ENCODE results near the gene GATAD2A.
A peak's percentile ranks its signal among the peaks of the same experiment; 100 is the strongest.

GATAD2A gene

GRCh38 chr19:19507354-19507753, 101.9 kb downstream of the GATAD2A start:
- no peak for DNase-seq (ENCODE audit: low read depth in 3 of 3)

DNA sequence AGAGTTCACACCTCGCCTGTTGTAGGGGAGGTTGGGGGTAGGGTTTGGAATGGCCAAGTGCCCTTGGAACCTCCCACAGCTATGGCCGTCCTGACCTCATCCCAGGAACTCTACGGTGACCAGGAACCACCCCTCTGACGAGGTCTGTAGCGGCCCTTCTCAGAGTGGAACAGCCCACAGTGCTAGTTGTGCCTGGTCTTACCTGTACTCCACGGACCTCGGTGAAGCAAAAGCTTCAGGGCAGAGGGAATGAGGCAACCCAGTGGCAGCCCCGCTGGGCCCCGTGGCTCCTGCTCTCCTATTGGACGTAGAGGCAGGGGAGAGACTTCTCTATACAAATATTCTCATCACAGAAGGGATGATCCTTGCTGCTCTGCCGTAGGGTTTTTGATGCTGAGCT, 102.7 kb downstream of the GATAD2A start:
- no peak for DNase-seq (ENCODE audit: low read depth in 3 of 3)

DNA sequence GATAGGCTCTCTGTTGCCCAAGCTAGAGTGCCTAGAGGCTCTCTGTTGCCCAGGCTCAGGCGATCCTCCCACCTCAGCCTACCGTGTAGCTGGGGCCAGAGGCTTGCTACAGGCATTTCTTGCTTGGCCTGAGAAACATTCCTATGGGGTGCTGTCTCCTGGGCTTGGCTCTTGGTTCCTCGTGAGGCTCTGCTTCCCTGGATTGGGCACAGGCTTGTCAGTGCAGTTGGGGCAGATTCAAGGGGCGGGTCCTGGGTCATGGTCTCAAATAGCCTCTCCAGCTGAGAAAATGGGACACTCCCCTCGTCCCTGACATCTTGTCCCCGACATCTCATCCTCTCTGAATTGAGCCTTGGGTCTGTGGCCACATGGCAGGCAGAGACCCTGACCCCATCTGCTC, 105.0 kb downstream of the GATAD2A start:
- no peak for DNase-seq (ENCODE audit: low read depth in 3 of 3)

GRCh38 chr19:19513682-19514081, 108.2 kb downstream of the GATAD2A start:
- DNase-seq (ENCODE audit: low read depth in 3 of 3), result no peak

GRCh38 chr19:19514215-19514657, 108.8 kb downstream of the GATAD2A start:
- no peak for DNase-seq (ENCODE audit: low read depth in 3 of 3)

DNA sequence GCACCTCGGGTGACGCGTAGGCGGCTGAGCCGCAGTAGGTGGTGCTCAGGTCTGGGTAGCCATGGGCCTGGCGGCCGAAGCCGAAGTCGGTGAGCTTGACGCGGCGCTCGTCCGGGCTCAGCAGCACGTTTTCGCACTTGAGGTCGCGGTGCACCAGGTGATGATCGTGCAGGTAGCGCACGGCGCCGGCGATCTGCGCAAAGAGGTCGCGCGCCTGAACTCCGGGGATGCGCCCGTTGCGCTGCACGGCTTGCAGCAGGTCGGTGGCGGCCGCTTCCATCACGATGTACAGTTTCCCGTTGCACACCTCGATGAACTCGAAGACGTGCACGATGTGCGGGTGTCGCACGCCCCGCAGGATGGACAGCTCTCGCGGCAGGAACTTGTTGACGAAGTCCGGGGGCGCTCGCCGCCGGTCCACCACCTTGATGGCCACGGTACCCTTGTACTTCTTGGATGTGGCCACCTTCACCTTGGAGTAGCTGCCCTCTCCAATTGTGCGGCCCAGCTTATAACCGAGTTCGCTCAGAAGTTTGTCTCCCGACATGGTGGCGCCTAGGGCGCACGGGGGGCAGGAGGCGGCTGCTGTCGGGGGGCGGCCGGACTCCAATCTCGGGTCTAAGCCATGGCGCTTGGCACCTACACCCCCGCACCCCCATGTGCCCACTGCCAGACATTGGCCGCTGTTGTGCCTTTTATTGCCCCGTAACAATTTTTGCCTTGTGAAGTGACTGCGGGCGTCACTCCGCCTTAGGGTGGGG, 109.6 kb downstream of the GATAD2A start, which contains the start of gene TSSK6:
TSS of gene TSSK6 (minus strand) at position 668 of the 761 bp plus-strand sequence. CDS start at position 547, 121 bp downstream.
- DNase-seq (ENCODE audit: low read depth in 3 of 3), result no peak

DNA sequence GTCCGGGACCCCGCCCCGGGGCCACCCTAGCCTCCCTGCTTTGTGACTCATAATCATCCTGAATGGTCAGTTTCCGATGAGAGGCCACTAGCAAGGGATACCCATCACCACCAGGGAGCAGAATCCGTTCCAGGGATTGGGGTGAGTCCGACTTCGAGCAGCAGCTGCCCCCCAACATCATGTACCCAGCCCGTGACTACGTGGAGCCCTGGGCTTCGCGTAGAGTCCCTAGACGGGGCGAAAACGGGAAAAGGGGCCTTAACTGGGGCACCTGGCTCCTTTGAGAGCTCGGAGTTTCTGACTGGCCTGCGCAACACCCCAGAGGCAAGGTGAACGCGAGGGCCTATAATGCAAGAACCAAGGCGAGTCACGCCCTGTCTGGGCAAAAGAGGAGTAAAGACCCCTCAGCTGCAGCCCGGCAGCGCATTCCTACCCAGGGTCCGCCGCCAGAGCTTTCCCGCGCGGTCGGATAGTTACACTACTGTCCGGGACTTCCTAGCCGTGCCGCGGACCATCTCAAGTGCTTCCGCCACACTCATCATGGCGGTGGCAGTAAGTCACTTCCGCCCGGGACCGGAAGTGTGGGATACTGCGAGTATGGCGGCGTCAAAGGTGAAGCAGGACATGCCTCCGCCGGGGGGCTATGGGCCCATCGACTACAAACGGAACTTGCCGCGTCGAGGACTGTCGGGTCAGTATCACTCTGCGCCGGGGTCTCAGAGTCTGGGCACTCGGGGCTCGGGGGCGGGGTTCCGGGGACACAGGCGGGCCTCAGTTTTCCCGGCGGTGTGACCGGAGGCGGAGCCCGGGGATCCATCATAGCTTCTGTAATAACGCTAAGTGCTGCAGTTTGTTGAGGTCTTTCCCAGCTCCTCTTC, 110.4 kb downstream of the GATAD2A start, which contains the start of gene NDUFA13:
TSS of gene NDUFA13 (plus strand) at position 584 of the 878 bp plus-strand sequence. CDS start at position 598, 14 bp downstream.
- peak; percentile 86 to 94 (median 89) for DNase-seq (ENCODE audit: low read depth in 3 of 3)

- no peak for DNase-seq (ENCODE audit: low read depth in 3 of 3)
Measured at GRCh38 chr19:19517235-19517619, 111.8 kb downstream of the GATAD2A start.

DNA sequence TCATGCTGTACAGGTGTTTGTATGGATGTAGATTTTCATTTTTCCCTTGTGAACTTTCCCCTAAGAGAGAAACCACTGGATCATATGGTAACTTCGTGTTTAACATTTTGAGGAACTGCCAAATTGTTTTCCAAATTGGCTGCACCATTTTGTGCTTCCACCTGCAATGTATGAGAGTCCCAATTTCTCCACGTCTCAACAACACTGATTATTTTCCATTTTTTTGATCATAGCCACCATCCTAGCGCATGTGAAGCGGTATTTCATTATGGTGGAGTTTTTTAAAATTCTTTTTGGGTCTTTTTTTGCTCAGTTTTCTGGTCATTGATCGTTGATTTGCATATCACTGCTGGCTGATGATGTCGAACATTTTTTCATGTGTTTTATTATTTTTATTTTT, 115.5 kb downstream of the GATAD2A start:
- no peak for DNase-seq (ENCODE audit: low read depth in 3 of 3)

- DNase-seq (ENCODE audit: low read depth in 3 of 3), result no peak
Measured at GRCh38 chr19:19523177-19523576, 117.7 kb downstream of the GATAD2A start.

- DNase-seq (ENCODE audit: low read depth in 3 of 3), result no peak
Measured at GRCh38 chr19:19524053-19524452, 118.6 kb downstream of the GATAD2A start.

- DNase-seq (ENCODE audit: low read depth in 3 of 3), result no peak
Measured at GRCh38 chr19:19525611-19526380, 120.3 kb downstream of the GATAD2A start.

DNA sequence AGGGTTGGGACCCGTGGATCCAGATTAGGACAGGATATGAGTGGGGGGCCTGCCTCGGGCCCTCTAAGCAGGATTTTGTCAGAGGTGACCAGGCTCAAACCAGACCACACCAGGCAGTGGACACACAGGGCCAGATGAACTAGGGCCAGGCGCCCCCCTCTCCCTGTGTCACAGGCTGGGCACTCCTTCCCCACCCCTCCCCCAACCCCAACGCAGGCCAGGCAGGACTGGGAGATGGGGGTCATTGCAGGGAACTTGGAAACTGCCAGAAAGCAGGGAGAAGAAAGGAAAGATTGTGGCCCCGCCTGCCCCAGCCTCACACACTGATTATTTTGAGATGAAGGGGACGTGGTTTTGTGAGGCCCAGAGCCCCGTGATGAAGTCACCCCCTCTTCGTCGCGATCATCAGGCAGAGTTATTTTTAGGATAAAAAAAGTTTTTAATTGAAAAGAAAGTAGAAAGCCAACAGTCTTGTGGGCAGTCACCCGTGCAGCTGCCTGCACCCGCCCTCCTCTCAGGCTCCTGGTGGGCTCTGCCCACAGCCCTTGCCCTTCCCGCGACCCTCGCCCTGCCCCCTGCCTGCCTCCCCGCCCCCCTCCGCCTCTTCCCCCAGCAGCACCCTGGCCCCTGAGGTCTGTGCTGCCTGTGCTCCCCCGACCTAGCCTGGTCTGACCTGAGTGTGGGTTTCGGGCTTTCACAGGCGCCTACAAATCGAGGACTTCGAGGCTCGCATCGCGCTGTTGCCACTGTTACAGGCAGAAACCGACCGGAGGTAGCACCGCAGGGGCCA, 121.3 kb downstream of the GATAD2A start:
- DNase-seq (ENCODE audit: low read depth in 3 of 3), result no peak

DNA sequence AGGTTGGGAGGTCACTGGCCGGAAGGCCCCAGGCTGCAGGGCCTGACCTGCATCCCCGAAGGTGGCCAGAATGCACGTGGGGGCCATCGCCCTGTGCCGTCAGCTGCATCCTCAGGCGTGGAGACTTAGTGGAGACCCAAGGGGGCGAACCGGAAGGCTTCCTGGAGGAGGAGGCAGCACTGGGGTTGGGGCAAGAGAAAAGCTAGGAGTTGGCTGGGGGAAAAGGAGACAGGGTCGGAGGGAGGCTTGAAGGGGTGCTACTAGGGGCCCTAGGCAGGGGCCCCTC, 121.8 kb downstream of the GATAD2A start:
- no peak for DNase-seq (ENCODE audit: low read depth in 3 of 3)

GRCh38 chr19:19527674-19528625, 122.5 kb downstream of the GATAD2A start:
- DNase-seq (ENCODE audit: low read depth in 3 of 3), result no peak

GRCh38 chr19:19528721-19529490, 123.4 kb downstream of the GATAD2A start, which contains the start of gene YJEFN3:
YJEFN3 (plus strand) TSS chr19:19528911; CDS start chr19:19528933, 22 bp downstream.
- no peak for DNase-seq (ENCODE audit: low read depth in 3 of 3)

DNA sequence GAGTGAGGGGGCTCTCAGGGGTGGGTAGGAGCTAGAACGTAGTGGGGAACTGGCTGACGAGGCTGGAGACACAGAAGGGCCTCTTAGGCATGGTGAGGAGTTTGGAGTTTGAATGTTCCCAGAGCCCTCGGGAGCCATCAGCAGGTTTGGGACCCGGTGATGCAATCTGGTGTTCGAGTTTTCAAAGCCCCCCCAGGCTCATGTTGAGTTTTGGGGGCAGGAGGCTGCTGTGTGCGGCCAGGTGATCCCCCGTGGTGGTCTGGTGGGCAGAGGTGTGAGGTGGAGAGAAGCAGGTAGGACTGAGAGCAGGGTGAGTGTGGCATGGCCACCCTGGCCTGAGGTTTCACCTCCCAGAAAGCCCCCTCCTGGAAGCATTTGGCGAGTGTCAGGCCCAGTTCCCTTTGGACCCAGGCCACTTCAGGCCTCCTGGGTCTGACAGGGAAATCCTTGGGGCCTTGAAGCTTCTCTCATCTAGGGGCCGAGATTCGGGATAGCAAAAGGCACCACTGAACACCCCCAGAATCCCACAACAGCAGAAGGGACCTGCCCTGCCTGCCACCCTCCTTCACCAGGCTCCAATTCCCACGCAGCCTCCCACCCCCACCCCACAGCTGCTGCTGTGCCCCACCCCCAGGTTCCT, 124.4 kb downstream of the GATAD2A start:
- no peak for DNase-seq (ENCODE audit: low read depth in 3 of 3)

DNA sequence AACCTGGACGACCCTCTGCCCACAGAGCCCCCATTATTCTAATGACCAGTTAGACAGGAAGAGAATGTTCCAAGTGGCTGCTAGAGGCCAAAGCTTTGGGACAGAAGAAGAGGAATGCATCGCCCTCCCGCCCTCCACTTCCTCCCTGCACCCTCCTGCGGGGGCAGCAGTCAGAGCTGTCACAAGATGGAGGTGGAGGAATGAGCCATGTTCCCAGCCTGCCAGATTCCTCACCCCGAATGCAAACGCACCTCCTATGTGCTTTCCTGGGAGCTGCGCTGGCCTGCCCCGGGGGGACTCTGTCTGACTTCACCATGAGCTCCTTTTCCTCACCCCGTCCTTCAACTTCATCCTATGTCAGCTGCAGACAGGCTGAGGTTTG, 124.9 kb downstream of the GATAD2A start:
- DNase-seq (ENCODE audit: low read depth in 3 of 3), result no peak

GRCh38 chr19:19530889-19531288, 125.4 kb downstream of the GATAD2A start:
- no peak for DNase-seq (ENCODE audit: low read depth in 3 of 3)
